C4-2B (cell line): ENCODE data around the gene NPTXR.

Source experiments
- CTCF ChIP-seq: fragments of 450-650 bp; conservative IDR thresholded peaks from 2 replicates; pipeline ENCODE4 v1.5.1; 2017; ENCODE audit warnings: mild to moderate bottlenecking
- ZFX ChIP-seq: fragments of 450-650 bp; IDR thresholded peaks from 2 replicates; pipeline ENCODE4 v1.6.1; 2017

- TF ChIP-seq CTCF: no peak
- no peak for TF ChIP-seq ZFX
These were observed 2.6 kb upstream of the NPTXR start for GRCh38 chr22:38846412-38846811.
